Measurements from ENCODE around the gene NOX5.
A peak's percentile ranks its signal among the peaks of the same experiment; 100 is the strongest.

GRCh38 chr15:69058830-69059556 lies 44.5 kb downstream of the NOX5 start:
- TF ChIP-seq CTCF (conservative IDR thresholded peaks at IDR 0.05; ENCODE audit: low read depth, low read length), result peak; percentile 91
- no peak for TF ChIP-seq EZH2 (IDR thresholded peaks at IDR 0.05; ENCODE audit: low read length, unreplicated experiment)
- TF ChIP-seq EZH2phosphoT487 (IDR thresholded peaks at IDR 0.05; ENCODE audit: borderline replicate concordance, low read length), result no peak

All from PC-3 (cell line).